IPS-NIHi7 (cell line): ENCODE data around the gene GPN3.
A peak's percentile ranks its signal among the peaks of the same experiment; 100 is the strongest.
"Not testable (repeated sequence)": the region's sequence is repeated elsewhere in the genome, so short reads cannot be mapped to it uniquely, and the experiment has no call there.

Source experiments
- DNase-seq: peaks from one replicate; pipeline ENCODE4 v3.0.0; 2012; ENCODE audit warnings: mixed read lengths; ENCODE audit errors: extremely low spot score

GPN3 gene

GRCh38 chr12:110444455-110444854 is 23.6 kb downstream of the GPN3 start:
- no peak for DNase-seq

GRCh38 chr12:110436231-110436630 is 31.8 kb downstream of the GPN3 start:
- no peak for DNase-seq

- no peak for DNase-seq
Observed at GRCh38 chr12:110431957-110432587, 36.0 kb downstream of the GPN3 start.

GRCh38 chr12:110429676-110430075 is 38.4 kb downstream of the GPN3 start:
- DNase-seq: not testable (repeated sequence)

GRCh38 chr12:110426406-110426805 is 41.7 kb downstream of the GPN3 start:
- no peak for DNase-seq

GRCh38 chr12:110424237-110424636 is 43.8 kb downstream of the GPN3 start:
- DNase-seq: peak; percentile 22

- DNase-seq: no peak
Observed at GRCh38 chr12:110421701-110422100, 46.4 kb downstream of the GPN3 start.

GRCh38 chr12:110421159-110421661 is 46.8 kb downstream of the GPN3 start:
- no peak for DNase-seq

GRCh38 chr12:110420644-110421043 is 47.4 kb downstream of the GPN3 start:
- DNase-seq: not testable (repeated sequence)

- DNase-seq: not testable (repeated sequence)
Observed at GRCh38 chr12:110417113-110417512, 50.9 kb downstream of the GPN3 start.

- DNase-seq: not testable (repeated sequence)
Observed at GRCh38 chr12:110410086-110410485, 58.0 kb downstream of the GPN3 start.

- not testable (repeated sequence) for DNase-seq
Observed at GRCh38 chr12:110405126-110405662, 62.9 kb downstream of the GPN3 start.

GRCh38 chr12:110403976-110404682 is 63.9 kb downstream of the GPN3 start:
- DNase-seq: peak; percentile 94

GRCh38 chr12:110403146-110403975 is 64.7 kb downstream of the GPN3 start, which contains the start of gene ANAPC7:
Gene ANAPC7 (minus strand): TSS chr12:110403708. CDS start chr12:110403627, 81 bp downstream.
- DNase-seq: peak; percentile 95
